H1 (cell line): Measurements from ENCODE around the gene PREX1. TPM values are rescaled to one million over a fixed set of nuclear protein-coding genes. Genes with fewer than 3 reads are reported as not detected.

Source experiments
- RBBP5 ChIP-seq: IDR thresholded peaks from 2 replicates; pipeline ENCODE4 v1.7.1; 2012; ENCODE audit warnings: low read depth, mild to moderate bottlenecking, inconsistent platforms, low read length, moderate library complexity, borderline replicate concordance
- TAF7 ChIP-seq: optimal IDR thresholded peaks from 2 replicates; pipeline ENCODE3; 2011; ENCODE audit warnings: low read depth, mild to moderate bottlenecking, inconsistent platforms, low read length, moderate library complexity, borderline replicate concordance
- polyA plus RNA-seq, 7 experiments: library from polyadenylated mRNA; depleted of rRNA in 3 of 7; stranded (reverse) in 5 of 7; unstranded in 2 of 7; fragments of >200 nt in 5 of 7; fragments of 200-250 nt in 2 of 7; gene quantifications; 1 replicate in 5 of 7; 2 replicates in 1 of 7; 4 replicates in 1 of 7; pipeline versions ENCODE4 v1.2.1 to v1.2.3, GENCODE V29; 2011 to 2013; ENCODE audit warnings: missing spikeins in 2 of 7, mixed read lengths in 2 of 7
- total RNA-seq: library from RNA; stranded (reverse); fragmentation: NEBNext Ultra II Directional; extraction: Animal tissue kit (Norgen Biotek cat#: 25700); gene quantifications from 2 replicates; pipeline ENCODE4 v1.2.1, GENCODE V29; 2021
- TF ChIP-seq, protein P1 (sequence below): IDR thresholded peaks from 2 replicates; pipeline ENCODE4 v1.6.1; 2011; ENCODE audit warnings: low read length, improper control_type of control experiment

Gene PREX1
- total and polyA plus RNA-seq, 2 of the 8 experiments (the other 6 are each of a cell fraction or from before 2014, with no cell fraction given) = 10.7 to 12.8 TPM

DNA sequence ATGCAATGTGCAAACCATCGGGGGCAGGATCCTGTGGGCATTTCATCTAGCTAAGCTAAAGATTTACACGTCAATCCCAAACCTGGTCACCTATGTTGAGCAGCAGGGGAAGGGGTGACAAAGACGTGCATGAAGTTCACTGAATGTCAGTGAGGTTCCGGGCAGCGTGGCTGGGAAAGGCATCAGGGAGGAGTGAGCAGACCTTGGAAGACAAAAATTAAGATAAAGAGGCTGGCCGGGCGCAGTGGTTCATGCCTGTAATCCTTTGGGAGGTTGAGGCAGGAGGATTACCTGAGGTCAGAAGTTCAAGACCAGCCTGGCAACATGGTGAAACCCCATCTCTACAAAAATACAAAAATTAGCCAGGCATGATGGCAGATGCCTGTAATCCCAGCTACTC, 126.1 kb downstream of the PREX1 start (continued):
- TF ChIP-seq, protein P1, sequence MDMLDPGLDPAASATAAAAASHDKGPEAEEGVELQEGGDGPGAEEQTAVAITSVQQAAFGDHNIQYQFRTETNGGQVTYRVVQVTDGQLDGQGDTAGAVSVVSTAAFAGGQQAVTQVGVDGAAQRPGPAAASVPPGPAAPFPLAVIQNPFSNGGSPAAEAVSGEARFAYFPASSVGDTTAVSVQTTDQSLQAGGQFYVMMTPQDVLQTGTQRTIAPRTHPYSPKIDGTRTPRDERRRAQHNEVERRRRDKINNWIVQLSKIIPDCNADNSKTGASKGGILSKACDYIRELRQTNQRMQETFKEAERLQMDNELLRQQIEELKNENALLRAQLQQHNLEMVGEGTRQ = no peak
- TF ChIP-seq TAF7 (no peak), RBBP5 (no peak)
